ENCODE data around the gene TANGO2. TPM values are rescaled to one million over a fixed set of nuclear protein-coding genes. Genes with fewer than 3 reads are reported as not detected.

The TANGO2 gene
- polyA plus RNA-seq, 1 donor from 2014 or later = 12.7 TPM

GRCh38 chr22:20068640-20069039 lies 47.7 kb downstream of the TANGO2 start:
- H3K4me2 ChIP-seq (ENCODE audit: low read length) = no peak overlapping the region
- H3K9me2 ChIP-seq (ENCODE audit: insufficient read depth, low read length) = no peaks in the 10 kb centered on the region
- no peaks in the 10 kb centered on the region for H3K36me3 ChIP-seq (ENCODE audit: insufficient read depth, low read length)
- TF ChIP-seq SMC3 (conservative IDR thresholded peaks at IDR 0.05; ENCODE audit: poor library complexity) (no peak), EZH2 (IDR thresholded peaks at IDR 0.05; ENCODE audit: borderline replicate concordance, insufficient read depth, low read length, poor library complexity, severe bottlenecking) (no peak), EP300 (conservative IDR thresholded peaks at IDR 0.05; ENCODE audit: poor library complexity, severe bottlenecking) (no peak), CTCF (IDR thresholded peaks at IDR 0.05; ENCODE audit: poor library complexity, severe bottlenecking) (no peak), MXI1 (conservative IDR thresholded peaks at IDR 0.05; ENCODE audit: poor library complexity, severe bottlenecking) (no peak), REST (IDR thresholded peaks at IDR 0.05; ENCODE audit: borderline replicate concordance) (no peak), POLR2AphosphoS5 (IDR thresholded peaks at IDR 0.05) (no peak), RAD21 (conservative IDR thresholded peaks at IDR 0.05) (no peak), TAF1 (IDR thresholded peaks at IDR 0.05; ENCODE audit: low read depth) (no peak)
- no peaks in the 10 kb centered on the region for H3K27me3 ChIP-seq (ENCODE audit: insufficient read depth, low read depth, low read length)
- no peak overlapping the region for H3K27ac ChIP-seq (ENCODE audit: low read length)
- H2AFZ ChIP-seq (ENCODE audit: low read depth, low read length) = no peak overlapping the region
- H3K79me2 ChIP-seq (replicated peaks; ENCODE audit: insufficient read depth, low read length) = no peaks in the 10 kb centered on the region
- H3F3A ChIP-seq (ENCODE audit: insufficient read depth, low read length, poor library complexity, severe bottlenecking) = no peaks in the 10 kb centered on the region
- H4K20me1 ChIP-seq (ENCODE audit: insufficient read depth) = no peaks in the 10 kb centered on the region
- no peaks in the 10 kb centered on the region for H3K9me3 ChIP-seq (ENCODE audit: low read length)
- no peak overlapping the region for H3K4me3 ChIP-seq (ENCODE audit: low read length)
- no peak overlapping the region for H3K9ac ChIP-seq (ENCODE audit: low read length)

- H3K4me2 ChIP-seq (ENCODE audit: low read length) = no peak overlapping the region
- TF ChIP-seq SMC3 (conservative IDR thresholded peaks at IDR 0.05; ENCODE audit: poor library complexity) = no peak
- no peak for TF ChIP-seq CTCF (IDR thresholded peaks at IDR 0.05; ENCODE audit: poor library complexity, severe bottlenecking)
- no peak for TF ChIP-seq REST (IDR thresholded peaks at IDR 0.05; ENCODE audit: borderline replicate concordance)
- TF ChIP-seq TAF1 (IDR thresholded peaks at IDR 0.05; ENCODE audit: low read depth) = no peak
- TF ChIP-seq POLR2AphosphoS5 (IDR thresholded peaks at IDR 0.05) = no peak
- no peak for TF ChIP-seq EP300 (conservative IDR thresholded peaks at IDR 0.05; ENCODE audit: poor library complexity, severe bottlenecking)
- TF ChIP-seq EZH2 (IDR thresholded peaks at IDR 0.05; ENCODE audit: borderline replicate concordance, insufficient read depth, low read length, poor library complexity, severe bottlenecking) = no peak
- no peak for TF ChIP-seq RAD21 (conservative IDR thresholded peaks at IDR 0.05)
- no peak for TF ChIP-seq MXI1 (conservative IDR thresholded peaks at IDR 0.05; ENCODE audit: poor library complexity, severe bottlenecking)
Measured at GRCh38 chr22:20069331-20070042, 48.6 kb downstream of the TANGO2 start.

More at GRCh38 chr22:20069331-20070042, 48.6 kb downstream of the TANGO2 start:
- H3K27ac ChIP-seq (ENCODE audit: low read length) = no peak overlapping the region
- no peaks in the 10 kb centered on the region for H3K9me3 ChIP-seq (ENCODE audit: low read length)
- no peaks in the 10 kb centered on the region for H3K9me2 ChIP-seq (ENCODE audit: insufficient read depth, low read length)
- H2AFZ ChIP-seq (ENCODE audit: low read depth, low read length) = no peak overlapping the region
- H3K36me3 ChIP-seq (ENCODE audit: insufficient read depth, low read length) = no peaks in the 10 kb centered on the region
- no peak overlapping the region for H3K9ac ChIP-seq (ENCODE audit: low read length)
- no peak overlapping the region for H3K4me3 ChIP-seq (ENCODE audit: low read length)
- no peaks in the 10 kb centered on the region for H3K79me2 ChIP-seq (replicated peaks; ENCODE audit: insufficient read depth, low read length)
- H3F3A ChIP-seq (ENCODE audit: insufficient read depth, low read length, poor library complexity, severe bottlenecking) = no peaks in the 10 kb centered on the region
- no peaks in the 10 kb centered on the region for H3K27me3 ChIP-seq (ENCODE audit: insufficient read depth, low read depth, low read length)
- no peaks in the 10 kb centered on the region for H4K20me1 ChIP-seq (ENCODE audit: insufficient read depth)

Measured in neural cell (in vitro differentiated cells).